ENCODE measurements around the gene HMCN1. TPM values are rescaled to one million over a fixed set of nuclear protein-coding genes. Genes with fewer than 3 reads are reported as not detected.
"Not testable (repeated sequence)": the region's sequence is repeated elsewhere in the genome, so short reads cannot be mapped to it uniquely, and the experiment has no call there.

HMCN1 gene
- total RNA-seq, 2 donors from 2014 or later, result 3.5 to 9.9 TPM

GRCh38 chr1:185774394-185774793, 40.2 kb downstream of the HMCN1 start:
- no peak overlapping the region for H3K27ac ChIP-seq
- H3K9me3 ChIP-seq, result no peaks in the 10 kb centered on the region
- TF ChIP-seq POLR2A (IDR thresholded peaks at IDR 0.05) (no peak), POLR2AphosphoS5 (IDR thresholded peaks at IDR 0.05) (no peak)
- no peaks in the 10 kb centered on the region for H3K36me3 ChIP-seq
- no peaks in the 10 kb centered on the region for H3K4me1 ChIP-seq (replicated peaks)
- intact Hi-C loops (cut with DNase I), result no loop called here
- no peak for DNase-seq (ENCODE audit: low spot score)
- H3K27me3 ChIP-seq (replicated peaks; ENCODE audit: insufficient read depth), result no peaks in the 10 kb centered on the region
- WGBS, result 61% methylated on average over 5 of the region's 5 CpGs
- H3K4me3 ChIP-seq, result no peak overlapping the region

DNA sequence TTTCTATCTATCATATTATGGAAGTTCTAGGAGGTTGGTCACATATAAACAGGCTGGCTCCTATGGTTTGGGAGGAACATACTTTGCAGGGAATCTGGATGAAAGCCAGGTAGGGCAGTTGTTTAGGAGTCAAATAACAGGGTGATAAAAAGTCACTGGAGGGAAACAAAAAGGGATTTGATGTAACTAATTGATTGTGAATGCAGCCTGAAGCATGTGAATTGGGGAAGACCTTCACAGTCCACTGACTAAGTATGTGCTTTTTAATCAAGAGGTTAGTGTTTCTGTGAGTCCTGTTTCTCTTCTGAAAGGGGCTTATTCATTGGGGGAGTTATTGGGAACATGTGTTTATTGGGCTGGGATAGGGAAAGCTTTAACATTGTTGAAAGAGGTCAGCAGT, 41.3 kb downstream of the HMCN1 start:
- no peak overlapping the region for H3K4me3 ChIP-seq
- intact Hi-C loops (cut with DNase I), result no loop called here
- TF ChIP-seq, protein P1, sequence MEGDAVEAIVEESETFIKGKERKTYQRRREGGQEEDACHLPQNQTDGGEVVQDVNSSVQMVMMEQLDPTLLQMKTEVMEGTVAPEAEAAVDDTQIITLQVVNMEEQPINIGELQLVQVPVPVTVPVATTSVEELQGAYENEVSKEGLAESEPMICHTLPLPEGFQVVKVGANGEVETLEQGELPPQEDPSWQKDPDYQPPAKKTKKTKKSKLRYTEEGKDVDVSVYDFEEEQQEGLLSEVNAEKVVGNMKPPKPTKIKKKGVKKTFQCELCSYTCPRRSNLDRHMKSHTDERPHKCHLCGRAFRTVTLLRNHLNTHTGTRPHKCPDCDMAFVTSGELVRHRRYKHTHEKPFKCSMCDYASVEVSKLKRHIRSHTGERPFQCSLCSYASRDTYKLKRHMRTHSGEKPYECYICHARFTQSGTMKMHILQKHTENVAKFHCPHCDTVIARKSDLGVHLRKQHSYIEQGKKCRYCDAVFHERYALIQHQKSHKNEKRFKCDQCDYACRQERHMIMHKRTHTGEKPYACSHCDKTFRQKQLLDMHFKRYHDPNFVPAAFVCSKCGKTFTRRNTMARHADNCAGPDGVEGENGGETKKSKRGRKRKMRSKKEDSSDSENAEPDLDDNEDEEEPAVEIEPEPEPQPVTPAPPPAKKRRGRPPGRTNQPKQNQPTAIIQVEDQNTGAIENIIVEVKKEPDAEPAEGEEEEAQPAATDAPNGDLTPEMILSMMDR (IDR thresholded peaks at IDR 0.05), result no peak
- TF ChIP-seq POLR2A (IDR thresholded peaks at IDR 0.05), result no peak
- no peak for TF ChIP-seq POLR2AphosphoS5 (IDR thresholded peaks at IDR 0.05)
- H3K9me3 ChIP-seq, result no peaks in the 10 kb centered on the region
- DNase-seq (ENCODE audit: low spot score), result no peak
- no peak overlapping the region for H3K27ac ChIP-seq
- H3K27me3 ChIP-seq (replicated peaks; ENCODE audit: insufficient read depth), result no peaks in the 10 kb centered on the region
- H3K4me1 ChIP-seq (replicated peaks), result no peaks in the 10 kb centered on the region
- H3K36me3 ChIP-seq, result no peaks in the 10 kb centered on the region

DNA sequence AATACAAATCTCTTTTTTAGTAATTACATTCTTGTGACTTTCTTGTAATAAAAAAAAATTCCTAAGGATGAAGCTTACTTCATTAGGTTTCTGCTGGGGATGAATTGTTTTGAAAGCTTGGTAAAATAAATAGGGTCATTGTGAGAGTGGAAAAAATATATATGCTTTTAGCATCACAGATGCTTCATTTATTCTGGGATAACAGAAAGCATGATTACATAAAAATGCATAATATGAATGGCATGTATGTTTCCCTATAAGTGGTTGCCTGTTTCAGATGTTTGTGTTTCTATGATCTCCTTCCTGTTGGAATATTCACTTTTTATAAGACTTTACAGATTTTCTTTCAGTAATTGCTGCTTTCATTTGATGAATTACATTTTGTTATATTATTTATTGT, 42.3 kb downstream of the HMCN1 start:
- TF ChIP-seq, protein P1 (IDR thresholded peaks at IDR 0.05), result no peak
- TF ChIP-seq POLR2A (IDR thresholded peaks at IDR 0.05) (no peak), POLR2AphosphoS5 (IDR thresholded peaks at IDR 0.05) (no peak)
- Histone ChIP-seq H3K27me3 (replicated peaks; ENCODE audit: insufficient read depth) (no peaks in the 10 kb centered on the region), H3K4me1 (replicated peaks) (no peaks in the 10 kb centered on the region), H3K9me3 (no peaks in the 10 kb centered on the region), H3K4me3 (no peak overlapping the region), H3K36me3 (no peaks in the 10 kb centered on the region), H3K27ac (no peak overlapping the region)
- no peak for DNase-seq (ENCODE audit: low spot score)
- intact Hi-C loops (cut with DNase I), result no loop called here

DNA sequence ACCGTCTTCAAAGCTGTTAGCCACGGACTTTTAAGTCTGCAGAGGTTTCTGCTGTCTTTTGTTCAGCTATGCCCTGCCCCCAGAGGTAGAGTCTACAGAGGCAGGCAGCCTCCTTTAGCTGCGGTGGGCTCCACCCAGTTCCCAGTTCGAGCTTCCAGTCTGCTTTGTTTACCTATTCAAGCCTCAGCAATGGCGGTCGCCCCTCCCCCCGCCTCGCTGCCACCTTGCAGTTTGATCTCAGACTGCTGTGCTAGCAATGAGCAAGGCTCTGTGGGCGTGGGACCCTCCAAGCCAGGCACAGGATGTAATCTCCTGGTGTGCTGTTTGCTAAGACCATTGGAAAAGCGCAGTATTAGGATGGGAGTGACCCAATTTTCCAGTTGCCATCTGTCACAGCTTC, 49.7 kb downstream of the HMCN1 start:
- H3K27me3 ChIP-seq (replicated peaks; ENCODE audit: insufficient read depth); intact Hi-C loops (cut with DNase I); H3K27ac ChIP-seq; DNase-seq (ENCODE audit: low spot score); H3K9me3 ChIP-seq; H3K4me1 ChIP-seq (replicated peaks); H3K4me3 ChIP-seq; H3K36me3 ChIP-seq: not testable (repeated sequence)
- WGBS, result 94% methylated on average over 10 of the region's 10 CpGs

DNA sequence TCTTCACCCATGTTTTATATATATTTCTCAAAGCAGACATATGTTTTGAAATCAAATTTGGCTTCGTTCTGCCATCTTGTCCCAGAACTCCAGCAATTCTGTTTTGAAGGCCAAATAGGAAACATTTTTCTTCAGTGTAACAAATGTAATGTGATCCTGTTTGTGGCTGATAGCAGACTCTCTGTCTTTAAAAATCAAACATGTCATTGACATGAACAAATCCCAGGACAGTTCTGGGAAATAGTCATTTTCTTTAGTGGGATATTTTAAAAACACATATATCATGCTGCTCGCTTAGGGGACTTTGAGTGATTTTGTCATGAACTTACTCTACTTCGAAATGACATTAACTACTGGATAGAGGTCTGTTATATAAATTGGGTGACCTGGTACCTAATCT, 51.4 kb downstream of the HMCN1 start:
- DNase-seq (ENCODE audit: low spot score), result no peak
- Histone ChIP-seq H3K36me3 (no peaks in the 10 kb centered on the region), H3K27me3 (replicated peaks; ENCODE audit: insufficient read depth) (no peaks in the 10 kb centered on the region), H3K9me3 (no peaks in the 10 kb centered on the region), H3K27ac (no peak overlapping the region), H3K4me1 (replicated peaks) (no peaks in the 10 kb centered on the region), H3K4me3 (no peak overlapping the region)
- intact Hi-C loops (cut with DNase I), result no loop called here
- WGBS, result 96% methylated on average over 3 of the region's 3 CpGs
- TF ChIP-seq POLR2A (IDR thresholded peaks at IDR 0.05), result no peak
- TF ChIP-seq POLR2AphosphoS5 (IDR thresholded peaks at IDR 0.05), result no peak
- TF ChIP-seq, protein P1 (IDR thresholded peaks at IDR 0.05), result no peak

DNA sequence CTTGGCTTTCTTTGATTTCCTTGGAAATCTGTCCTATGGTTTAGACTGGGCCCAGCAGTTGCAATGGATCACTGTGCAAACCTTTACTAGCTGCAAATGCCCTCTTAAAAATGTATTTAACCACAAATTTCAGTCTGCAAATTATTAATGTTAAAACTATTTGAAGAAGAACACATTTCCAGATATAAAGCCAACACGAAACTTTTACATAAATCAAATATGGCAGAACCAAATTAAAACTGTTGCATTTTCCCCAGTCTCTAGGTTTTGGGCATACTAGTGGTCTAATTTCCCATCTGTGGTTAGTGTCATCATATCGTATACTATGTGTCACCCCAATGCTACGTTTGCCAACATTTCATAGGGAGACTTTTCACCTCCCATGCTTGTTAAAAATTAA, 52.3 kb downstream of the HMCN1 start:
- no peaks in the 10 kb centered on the region for H3K27me3 ChIP-seq (replicated peaks; ENCODE audit: insufficient read depth)

More for the DNA sequence above, 52.3 kb downstream of the HMCN1 start:
- intact Hi-C loops (cut with DNase I), result no loop called here
- H3K4me1 ChIP-seq (replicated peaks), result no peaks in the 10 kb centered on the region
- H3K4me3 ChIP-seq, result no peak overlapping the region
- no peaks in the 10 kb centered on the region for H3K36me3 ChIP-seq
- H3K9me3 ChIP-seq, result no peaks in the 10 kb centered on the region
- WGBS, result 88% methylated on average over 3 of the region's 3 CpGs
- no peak overlapping the region for H3K27ac ChIP-seq
- no peak for DNase-seq (ENCODE audit: low spot score)
- TF ChIP-seq POLR2A (IDR thresholded peaks at IDR 0.05) (no peak), POLR2AphosphoS5 (IDR thresholded peaks at IDR 0.05) (no peak)
- TF ChIP-seq, protein P1 (IDR thresholded peaks at IDR 0.05), result no peak
